Measurements from ENCODE around the gene AIDA.

Gene AIDA

DNA sequence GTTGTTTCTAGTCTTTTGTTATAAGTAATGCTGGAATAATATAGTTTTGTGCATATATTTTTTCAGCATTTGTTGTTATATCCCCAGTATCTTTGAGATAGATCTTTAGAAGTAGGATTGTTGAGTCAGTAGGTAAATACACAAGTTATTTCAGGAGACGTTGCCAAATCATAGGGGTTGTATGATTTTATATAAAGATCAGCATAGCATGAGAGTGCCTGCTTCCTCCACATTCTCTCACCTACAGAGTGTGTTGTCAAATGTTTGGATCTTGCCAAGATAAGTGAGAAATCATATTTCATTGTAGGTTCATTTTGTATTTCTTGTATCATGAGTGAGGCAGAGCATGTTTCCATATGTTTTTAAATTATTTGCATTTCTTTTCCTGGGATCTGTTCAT lies 69.8 kb downstream of the AIDA start:
- Histone ChIP-seq H3K4me3 (ENCODE audit: low read length) (no peak overlapping the region), H3K9me3 (replicated peaks; ENCODE audit: low read length) (no peaks in the 10 kb centered on the region), H3K9ac (ENCODE audit: low read depth, low read length) (no peak overlapping the region), H3K4me2 (ENCODE audit: low read length) (no peak overlapping the region), H3K27me3 (ENCODE audit: control insufficient read depth, insufficient read depth, low read length) (no peaks in the 10 kb centered on the region), H3K36me3 (ENCODE audit: insufficient read depth, low read length) (no peaks in the 10 kb centered on the region), H3K4me1 (ENCODE audit: control insufficient read depth, insufficient read depth, low read length) (peaks cover 13% of the 10 kb centered on the region)

DNA sequence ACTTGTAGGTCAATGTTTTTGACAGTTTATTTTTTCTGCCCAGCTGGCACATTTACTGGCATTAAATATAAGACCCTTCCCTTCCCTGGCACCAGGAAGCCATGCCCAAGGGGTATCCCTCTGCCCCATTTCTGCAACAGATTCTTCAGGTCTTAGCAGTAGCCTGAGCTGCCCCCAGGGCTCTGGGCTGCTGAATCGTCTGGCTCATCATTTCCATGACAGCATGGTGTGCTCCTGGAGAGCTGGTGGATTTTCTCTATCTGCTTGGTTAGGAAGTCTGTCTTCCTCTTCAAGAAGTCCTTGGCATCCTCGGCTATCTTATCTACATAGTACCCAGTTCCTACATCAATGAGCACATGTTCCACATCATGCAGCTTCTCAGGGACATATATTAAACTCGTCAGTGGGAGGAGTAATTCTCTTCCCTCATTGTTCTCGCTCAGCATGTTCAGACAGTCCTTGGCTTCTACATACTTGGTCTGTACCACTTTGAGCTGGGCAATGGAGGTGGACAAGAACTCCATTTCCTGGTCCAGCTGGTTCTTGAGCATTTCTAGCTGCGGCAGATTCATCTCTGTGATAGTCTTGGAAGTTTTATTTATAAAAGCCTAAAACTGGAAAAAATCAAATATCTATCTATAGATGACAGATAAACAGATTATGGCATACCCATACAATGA lies 70.9 kb downstream of the AIDA start:
- Histone ChIP-seq H3K27me3 (ENCODE audit: control insufficient read depth, insufficient read depth, low read length) (no peaks in the 10 kb centered on the region), H3K9me3 (replicated peaks; ENCODE audit: low read length) (no peaks in the 10 kb centered on the region), H3K4me1 (ENCODE audit: control insufficient read depth, insufficient read depth, low read length) (peaks cover 13% of the 10 kb centered on the region), H3K4me2 (ENCODE audit: low read length) (no peak overlapping the region), H3K4me3 (ENCODE audit: low read length) (no peak overlapping the region), H3K9ac (ENCODE audit: low read depth, low read length) (no peak overlapping the region), H3K36me3 (ENCODE audit: insufficient read depth, low read length) (no peaks in the 10 kb centered on the region)

DNA sequence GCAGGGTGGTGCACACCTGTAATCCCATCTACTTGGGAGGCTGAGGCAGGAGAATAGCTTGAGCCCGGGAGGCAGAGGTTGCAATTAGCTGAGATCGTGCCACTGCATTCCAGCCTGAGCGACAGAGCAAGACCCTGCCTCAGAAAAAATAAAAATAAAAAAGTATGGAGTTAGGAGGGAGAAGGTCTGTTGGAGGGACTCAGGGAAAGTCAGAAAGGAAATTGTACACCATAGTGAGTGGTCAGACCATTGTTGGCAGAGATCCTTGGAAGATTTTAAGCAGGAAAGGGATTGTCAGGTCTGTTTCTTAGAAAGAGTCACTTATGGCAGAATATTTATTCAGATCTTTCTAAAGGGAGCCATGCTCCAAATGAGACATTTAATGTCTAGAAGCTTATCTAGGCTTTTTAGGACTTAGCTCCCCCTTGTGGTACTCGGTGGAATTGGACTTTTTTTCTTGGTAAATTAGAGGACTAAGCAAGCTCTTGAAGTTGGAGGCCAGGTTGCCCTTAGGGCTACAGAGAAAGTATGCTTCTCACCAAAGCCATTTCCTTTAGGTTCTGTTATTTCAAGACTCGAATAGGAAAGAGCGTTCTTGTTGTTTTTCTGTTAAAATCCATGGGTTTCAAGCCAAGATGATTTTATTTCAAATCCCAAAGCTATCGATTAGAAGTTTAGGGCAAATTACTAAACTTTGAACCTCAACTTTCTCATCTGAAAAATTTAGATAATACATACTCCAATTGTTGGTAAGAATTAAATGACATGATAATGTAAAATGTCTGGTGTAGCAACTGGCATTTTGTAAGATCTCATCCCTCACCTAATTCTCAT lies 77.9 kb downstream of the AIDA start:
- Histone ChIP-seq H3K4me3 (ENCODE audit: low read length) (no peak overlapping the region), H3K9me3 (replicated peaks; ENCODE audit: low read length) (no peaks in the 10 kb centered on the region), H3K4me1 (ENCODE audit: control insufficient read depth, insufficient read depth, low read length) (no peaks in the 10 kb centered on the region), H3K36me3 (ENCODE audit: insufficient read depth, low read length) (peaks cover 28% of the 10 kb centered on the region), H3K27me3 (ENCODE audit: control insufficient read depth, insufficient read depth, low read length) (no peaks in the 10 kb centered on the region), H3K4me2 (ENCODE audit: low read length) (no peak overlapping the region), H3K9ac (ENCODE audit: low read depth, low read length) (no peak overlapping the region)

DNA sequence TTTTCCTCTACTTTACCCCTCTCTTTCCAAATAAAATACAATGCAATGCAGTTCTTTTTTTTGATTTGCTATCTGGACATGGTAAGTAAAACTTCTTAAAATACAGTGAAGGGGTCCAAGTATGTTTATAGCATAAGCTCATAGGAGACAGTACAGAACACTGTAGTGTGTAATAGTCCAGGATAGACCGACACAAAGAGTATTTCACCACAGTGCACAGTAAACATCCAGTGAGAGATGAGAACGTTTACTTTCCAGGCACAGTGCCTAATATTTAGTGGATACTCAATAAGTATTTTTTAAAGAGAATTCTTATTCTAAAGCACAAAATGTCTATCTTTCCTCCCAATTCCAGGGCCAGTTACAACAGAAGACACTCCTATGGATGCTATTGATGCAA lies 79.5 kb downstream of the AIDA start:
- H3K4me2 ChIP-seq (ENCODE audit: low read length) = no peak overlapping the region
- H3K4me1 ChIP-seq (ENCODE audit: control insufficient read depth, insufficient read depth, low read length) = no peaks in the 10 kb centered on the region
- no peaks in the 10 kb centered on the region for H3K9me3 ChIP-seq (replicated peaks; ENCODE audit: low read length)
- no peak overlapping the region for H3K4me3 ChIP-seq (ENCODE audit: low read length)
- peaks cover 43% of the 10 kb centered on the region for H3K36me3 ChIP-seq (ENCODE audit: insufficient read depth, low read length)
- no peaks in the 10 kb centered on the region for H3K27me3 ChIP-seq (ENCODE audit: control insufficient read depth, insufficient read depth, low read length)
- H3K9ac ChIP-seq (ENCODE audit: low read depth, low read length) = no peak overlapping the region

DNA sequence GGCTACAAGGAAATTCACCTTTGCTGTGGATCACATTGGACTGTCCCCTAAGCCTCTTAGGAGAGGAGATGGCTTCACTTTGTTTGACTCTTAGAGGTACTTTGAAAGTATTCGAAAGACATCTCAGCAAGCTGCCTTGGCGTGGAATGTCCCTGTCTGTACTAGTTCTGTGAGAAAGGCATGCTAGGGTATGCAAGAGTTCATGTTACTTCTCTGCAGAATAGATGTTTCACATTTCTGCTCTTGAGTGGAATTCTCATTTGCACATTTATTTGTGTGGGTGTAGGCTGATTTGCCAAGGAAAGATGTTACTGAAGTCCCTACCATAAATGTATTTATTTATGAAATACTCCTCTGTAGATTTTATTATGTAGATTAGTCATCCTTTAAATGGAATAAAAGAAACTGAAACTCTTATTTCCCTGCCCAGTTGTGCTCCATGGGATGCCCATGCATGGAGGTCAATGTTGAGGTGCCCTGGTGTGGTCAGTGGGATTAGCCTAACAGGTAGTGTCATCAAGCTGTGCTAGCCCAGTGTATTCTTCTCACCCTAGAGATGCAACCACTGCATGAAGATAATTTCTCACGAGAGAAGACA lies 80.6 kb downstream of the AIDA start:
- no peaks in the 10 kb centered on the region for H3K4me1 ChIP-seq (ENCODE audit: control insufficient read depth, insufficient read depth, low read length)
- no peaks in the 10 kb centered on the region for H3K9me3 ChIP-seq (replicated peaks; ENCODE audit: low read length)
- H3K9ac ChIP-seq (ENCODE audit: low read depth, low read length) = no peak overlapping the region
- H3K4me3 ChIP-seq (ENCODE audit: low read length) = no peak overlapping the region
- H3K4me2 ChIP-seq (ENCODE audit: low read length) = no peak overlapping the region
- H3K36me3 ChIP-seq (ENCODE audit: insufficient read depth, low read length) = peaks cover 44% of the 10 kb centered on the region
- H3K27me3 ChIP-seq (ENCODE audit: control insufficient read depth, insufficient read depth, low read length) = no peaks in the 10 kb centered on the region

DNA sequence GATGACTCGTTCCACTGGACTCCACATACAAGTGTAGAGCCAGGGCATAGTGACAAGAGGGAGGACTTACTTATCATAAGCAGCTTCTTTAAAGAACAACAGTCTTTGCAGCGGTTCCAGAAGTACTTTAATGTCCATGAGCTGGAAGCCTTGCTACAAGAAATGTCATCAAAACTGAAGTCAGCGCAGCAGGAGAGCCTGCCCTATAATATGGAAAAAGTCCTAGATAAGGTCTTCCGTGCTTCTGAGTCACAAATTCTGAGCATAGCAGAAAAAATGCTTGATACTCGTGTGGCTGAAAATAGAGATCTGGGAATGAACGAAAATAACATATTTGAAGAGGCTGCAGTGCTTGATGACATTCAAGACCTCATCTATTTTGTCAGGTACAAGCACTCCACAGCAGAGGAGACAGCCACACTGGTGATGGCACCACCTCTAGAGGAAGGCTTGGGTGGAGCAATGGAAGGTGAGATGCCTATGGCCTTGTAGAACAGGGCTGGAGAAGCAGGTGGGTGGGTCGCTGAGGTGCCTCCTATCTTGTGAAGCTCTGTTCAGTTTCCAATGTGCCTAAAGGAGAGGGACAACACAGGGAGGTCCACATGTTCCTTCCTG lies 82.3 kb downstream of the AIDA start:
- H3K9me3 ChIP-seq (replicated peaks; ENCODE audit: low read length) = no peaks in the 10 kb centered on the region
- H3K4me3 ChIP-seq (ENCODE audit: low read length) = no peak overlapping the region
- H3K4me1 ChIP-seq (ENCODE audit: control insufficient read depth, insufficient read depth, low read length) = no peaks in the 10 kb centered on the region
- no peak overlapping the region for H3K4me2 ChIP-seq (ENCODE audit: low read length)
- H3K36me3 ChIP-seq (ENCODE audit: insufficient read depth, low read length) = peaks cover 49% of the 10 kb centered on the region
- H3K9ac ChIP-seq (ENCODE audit: low read depth, low read length) = no peak overlapping the region
- H3K27me3 ChIP-seq (ENCODE audit: control insufficient read depth, insufficient read depth, low read length) = no peaks in the 10 kb centered on the region

DNA sequence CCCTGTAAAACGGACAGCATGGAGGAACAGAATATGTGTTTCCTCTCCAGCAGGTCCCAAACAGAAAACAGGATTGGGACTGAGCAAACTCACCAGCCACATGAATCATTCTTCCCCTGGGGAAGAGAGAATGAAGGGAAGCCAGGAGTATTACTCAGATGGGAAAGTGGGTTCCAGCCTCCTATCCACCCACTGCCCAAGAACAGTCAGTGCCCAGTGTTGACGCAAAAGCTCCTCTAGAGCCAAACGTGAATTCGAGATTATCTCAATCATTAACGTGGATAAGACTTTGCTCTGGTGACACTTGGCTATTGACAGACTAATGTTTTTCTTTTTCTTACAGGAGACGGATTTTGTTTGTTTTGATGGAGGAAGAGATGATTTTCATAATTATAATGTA lies 85.1 kb downstream of the AIDA start:
- Histone ChIP-seq H3K4me2 (ENCODE audit: low read length) (no peak overlapping the region), H3K4me1 (ENCODE audit: control insufficient read depth, insufficient read depth, low read length) (no peaks in the 10 kb centered on the region), H3K9ac (ENCODE audit: low read depth, low read length) (no peak overlapping the region), H3K4me3 (ENCODE audit: low read length) (no peak overlapping the region), H3K36me3 (ENCODE audit: insufficient read depth, low read length) (peaks cover 41% of the 10 kb centered on the region), H3K9me3 (replicated peaks; ENCODE audit: low read length) (no peaks in the 10 kb centered on the region), H3K27me3 (ENCODE audit: control insufficient read depth, insufficient read depth, low read length) (no peaks in the 10 kb centered on the region)

DNA sequence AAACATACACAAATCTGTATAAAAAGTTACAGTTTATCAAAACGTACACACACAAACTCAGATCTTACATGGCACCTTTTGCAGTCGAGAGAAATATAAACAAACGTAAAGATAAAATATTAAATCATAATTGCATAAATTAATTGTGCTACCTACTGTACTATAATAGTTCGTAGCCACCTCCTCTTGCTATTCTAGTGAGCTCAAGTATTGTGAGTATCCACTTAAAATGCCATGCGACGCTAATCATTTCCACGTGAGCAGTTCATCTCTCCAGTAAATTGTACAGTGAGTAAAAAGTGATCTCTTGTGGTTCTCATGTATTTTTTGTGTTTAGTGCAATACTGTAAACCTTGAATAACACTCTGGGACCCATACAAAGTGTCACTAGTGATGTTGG lies 88.1 kb downstream of the AIDA start:
- Histone ChIP-seq H3K4me1 (ENCODE audit: control insufficient read depth, insufficient read depth, low read length) (peaks cover 4% of the 10 kb centered on the region), H3K9me3 (replicated peaks; ENCODE audit: low read length) (no peaks in the 10 kb centered on the region), H3K27me3 (ENCODE audit: control insufficient read depth, insufficient read depth, low read length) (no peaks in the 10 kb centered on the region), H3K9ac (ENCODE audit: low read depth, low read length) (no peak overlapping the region), H3K4me3 (ENCODE audit: low read length) (no peak overlapping the region), H3K4me2 (ENCODE audit: low read length) (no peak overlapping the region), H3K36me3 (ENCODE audit: insufficient read depth, low read length) (peaks cover 32% of the 10 kb centered on the region)

DNA sequence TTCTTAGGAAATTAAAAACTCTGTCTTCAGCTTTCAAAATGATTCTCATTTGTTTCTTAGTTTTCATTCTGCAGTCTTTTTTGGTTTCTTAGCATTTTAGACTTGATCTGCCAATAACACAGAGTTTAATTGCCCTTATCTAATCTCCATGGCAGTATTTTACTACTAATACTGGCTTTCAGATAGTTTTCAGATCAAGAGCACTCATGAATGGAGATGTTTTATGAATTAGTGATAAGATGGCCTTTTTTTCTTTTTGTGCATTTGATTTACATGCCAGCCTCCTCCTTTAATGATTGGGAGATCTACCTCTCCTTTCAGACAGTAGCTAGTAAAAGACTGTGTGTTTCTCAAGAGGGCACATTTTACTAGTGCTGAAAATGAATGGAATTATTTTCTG lies 88.8 kb downstream of the AIDA start:
- no peak overlapping the region for H3K4me3 ChIP-seq (ENCODE audit: low read length)
- no peaks in the 10 kb centered on the region for H3K9me3 ChIP-seq (replicated peaks; ENCODE audit: low read length)
- peaks cover 24% of the 10 kb centered on the region for H3K36me3 ChIP-seq (ENCODE audit: insufficient read depth, low read length)
- H3K27me3 ChIP-seq (ENCODE audit: control insufficient read depth, insufficient read depth, low read length) = no peaks in the 10 kb centered on the region
- H3K4me2 ChIP-seq (ENCODE audit: low read length) = no peak overlapping the region
- H3K9ac ChIP-seq (ENCODE audit: low read depth, low read length) = no peak overlapping the region
- H3K4me1 ChIP-seq (ENCODE audit: control insufficient read depth, insufficient read depth, low read length) = peaks cover 8% of the 10 kb centered on the region

DNA sequence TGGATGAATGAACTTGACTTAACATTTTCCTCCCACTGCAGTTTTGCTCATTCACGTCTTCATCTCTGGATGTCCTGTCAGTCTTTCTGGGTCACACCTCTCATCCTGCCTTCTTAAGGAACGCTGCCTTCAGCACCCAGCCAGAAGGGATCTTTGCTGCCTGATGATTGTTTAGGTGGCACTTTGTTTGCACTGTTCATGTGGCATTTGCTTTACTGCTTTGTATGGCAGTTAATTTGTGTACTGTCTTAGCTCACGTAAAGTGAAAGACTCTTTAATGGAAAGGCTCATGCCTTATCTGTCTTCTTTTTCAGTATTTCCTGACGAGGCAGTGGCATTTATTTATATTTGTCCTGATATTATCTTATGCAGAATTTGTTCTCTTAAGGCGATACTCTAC lies 89.5 kb downstream of the AIDA start:
- Histone ChIP-seq H3K9ac (ENCODE audit: low read depth, low read length) (no peak overlapping the region), H3K4me3 (ENCODE audit: low read length) (no peak overlapping the region), H3K27me3 (ENCODE audit: control insufficient read depth, insufficient read depth, low read length) (no peaks in the 10 kb centered on the region), H3K9me3 (replicated peaks; ENCODE audit: low read length) (no peaks in the 10 kb centered on the region), H3K4me1 (ENCODE audit: control insufficient read depth, insufficient read depth, low read length) (peaks cover 8% of the 10 kb centered on the region), H3K4me2 (ENCODE audit: low read length) (no peak overlapping the region), H3K36me3 (ENCODE audit: insufficient read depth, low read length) (peaks cover 19% of the 10 kb centered on the region)

DNA sequence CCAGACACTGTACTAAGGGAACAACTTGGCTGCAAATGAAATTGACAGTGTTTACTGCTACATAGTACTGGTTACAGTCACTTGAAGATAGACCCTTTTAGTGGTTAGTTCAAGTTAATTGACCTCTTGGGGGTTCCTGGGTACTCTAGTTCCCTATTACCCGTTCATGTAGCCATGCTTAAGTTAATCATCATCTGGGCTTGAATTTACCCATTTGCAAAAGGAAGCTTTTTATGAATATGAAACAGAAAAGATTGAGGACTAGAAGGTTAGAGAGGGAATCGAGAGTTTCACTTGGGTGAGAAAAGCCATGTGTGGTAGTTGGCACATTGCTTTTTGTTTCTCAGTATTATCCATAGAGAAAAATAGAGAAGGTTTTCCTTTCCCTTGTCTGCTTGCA lies 91.7 kb downstream of the AIDA start:
- no peak overlapping the region for H3K9ac ChIP-seq (ENCODE audit: low read depth, low read length)
- peaks cover 11% of the 10 kb centered on the region for H3K36me3 ChIP-seq (ENCODE audit: insufficient read depth, low read length)
- H3K4me3 ChIP-seq (ENCODE audit: low read length) = no peak overlapping the region
- peaks cover 17% of the 10 kb centered on the region for H3K4me1 ChIP-seq (ENCODE audit: control insufficient read depth, insufficient read depth, low read length)
- H3K27me3 ChIP-seq (ENCODE audit: control insufficient read depth, insufficient read depth, low read length) = no peaks in the 10 kb centered on the region
- no peaks in the 10 kb centered on the region for H3K9me3 ChIP-seq (replicated peaks; ENCODE audit: low read length)
- no peak overlapping the region for H3K4me2 ChIP-seq (ENCODE audit: low read length)

All from skeletal muscle satellite cell (primary cell).